NB4 (cell line): ENCODE measurements around the gene AIP.

ENCODE experiments used
- POLR2A ChIP-seq: IDR thresholded peaks from 2 replicates; pipeline ENCODE4 v1.6.1; 2011; ENCODE audit warnings: mild to moderate bottlenecking; ENCODE audit not compliant: insufficient read length; ENCODE audit errors: extremely low read depth
- TF ChIP-seq, protein P1 (sequence below): IDR thresholded peaks from one replicate; pipeline ENCODE4 v1.5.1; 2012; ENCODE audit warnings: low read depth, low read length

- TF ChIP-seq, protein P1, sequence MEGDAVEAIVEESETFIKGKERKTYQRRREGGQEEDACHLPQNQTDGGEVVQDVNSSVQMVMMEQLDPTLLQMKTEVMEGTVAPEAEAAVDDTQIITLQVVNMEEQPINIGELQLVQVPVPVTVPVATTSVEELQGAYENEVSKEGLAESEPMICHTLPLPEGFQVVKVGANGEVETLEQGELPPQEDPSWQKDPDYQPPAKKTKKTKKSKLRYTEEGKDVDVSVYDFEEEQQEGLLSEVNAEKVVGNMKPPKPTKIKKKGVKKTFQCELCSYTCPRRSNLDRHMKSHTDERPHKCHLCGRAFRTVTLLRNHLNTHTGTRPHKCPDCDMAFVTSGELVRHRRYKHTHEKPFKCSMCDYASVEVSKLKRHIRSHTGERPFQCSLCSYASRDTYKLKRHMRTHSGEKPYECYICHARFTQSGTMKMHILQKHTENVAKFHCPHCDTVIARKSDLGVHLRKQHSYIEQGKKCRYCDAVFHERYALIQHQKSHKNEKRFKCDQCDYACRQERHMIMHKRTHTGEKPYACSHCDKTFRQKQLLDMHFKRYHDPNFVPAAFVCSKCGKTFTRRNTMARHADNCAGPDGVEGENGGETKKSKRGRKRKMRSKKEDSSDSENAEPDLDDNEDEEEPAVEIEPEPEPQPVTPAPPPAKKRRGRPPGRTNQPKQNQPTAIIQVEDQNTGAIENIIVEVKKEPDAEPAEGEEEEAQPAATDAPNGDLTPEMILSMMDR: no peak
- no peak for TF ChIP-seq POLR2A
These were observed 56.1 kb downstream of the AIP start for GRCh38 chr11:67538823-67539505.
